GM19328 (cell line): ENCODE results near the gene CDC42BPA.
"Not testable (repeated sequence)": the region's sequence is repeated elsewhere in the genome, so short reads cannot be mapped to it uniquely, and the experiment has no call there.

Experiments used
- ATAC-seq: cut with Tn5 transposase; IDR thresholded peaks from one replicate; pipeline ENCODE4 v1.9.1; 2021; ENCODE audit warnings: mild to moderate bottlenecking, moderate library complexity; ENCODE audit not compliant: unreplicated experiment

CDC42BPA gene

DNA sequence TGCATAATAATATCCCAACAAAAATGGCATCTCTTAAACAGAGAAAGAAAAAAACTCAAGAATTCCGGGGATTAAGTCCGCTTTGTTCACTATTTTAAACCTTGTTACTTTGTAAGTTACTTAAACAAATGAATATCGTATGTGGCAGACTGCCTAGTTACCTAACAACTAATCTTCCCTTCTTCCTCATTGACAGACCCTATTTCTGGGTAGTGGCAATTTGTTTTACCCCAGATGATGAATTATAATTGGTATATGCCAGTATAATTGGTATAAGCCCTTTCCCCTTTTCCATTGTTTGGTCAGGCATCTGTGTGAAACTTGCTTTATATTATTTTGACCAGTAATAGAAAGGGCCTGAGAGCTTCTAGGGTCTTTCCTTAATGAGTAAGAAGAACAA is 52.4 kb downstream of the CDC42BPA start:
- ATAC-seq = no peak

DNA sequence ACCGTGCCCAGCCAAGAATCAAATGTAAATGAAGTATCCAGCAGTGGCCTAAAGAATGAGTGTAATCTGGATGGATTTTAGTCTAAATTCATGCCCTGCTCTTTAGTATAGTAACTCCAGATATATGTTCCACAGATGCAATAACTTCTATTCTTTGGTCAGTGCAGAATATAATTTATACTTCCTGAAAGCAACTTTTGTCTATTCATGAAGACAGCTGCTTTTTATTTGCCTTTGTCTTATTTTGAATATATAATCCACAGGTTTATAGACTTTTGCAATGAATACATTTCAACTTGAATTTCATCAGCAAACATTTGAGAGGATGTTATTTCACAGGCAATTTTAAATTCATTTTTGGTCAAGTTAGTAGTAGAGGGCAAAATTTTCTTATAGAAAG is 54.4 kb downstream of the CDC42BPA start:
- no peak for ATAC-seq

DNA sequence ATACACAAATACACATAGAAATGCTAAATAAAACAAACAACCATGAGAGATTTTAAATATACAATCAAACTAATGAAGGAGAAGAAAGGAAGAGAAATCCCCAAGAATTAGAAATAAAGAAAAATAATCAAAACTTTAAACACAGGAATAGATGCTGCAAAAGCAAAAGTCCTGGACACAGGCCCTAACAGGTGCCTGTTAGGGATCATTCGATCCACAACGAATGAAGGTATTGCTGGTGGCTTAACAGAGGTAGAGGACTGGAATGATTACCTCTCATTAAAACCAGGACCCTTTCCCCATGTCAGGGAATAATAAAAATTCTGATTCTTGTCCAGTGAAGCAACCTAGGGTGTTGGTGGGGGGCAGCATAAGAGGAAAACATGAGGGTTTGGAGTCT is 56.8 kb downstream of the CDC42BPA start:
- ATAC-seq = no peak

GRCh38 chr1:227260433-227260832 is 57.9 kb downstream of the CDC42BPA start:
- no peak for ATAC-seq

DNA sequence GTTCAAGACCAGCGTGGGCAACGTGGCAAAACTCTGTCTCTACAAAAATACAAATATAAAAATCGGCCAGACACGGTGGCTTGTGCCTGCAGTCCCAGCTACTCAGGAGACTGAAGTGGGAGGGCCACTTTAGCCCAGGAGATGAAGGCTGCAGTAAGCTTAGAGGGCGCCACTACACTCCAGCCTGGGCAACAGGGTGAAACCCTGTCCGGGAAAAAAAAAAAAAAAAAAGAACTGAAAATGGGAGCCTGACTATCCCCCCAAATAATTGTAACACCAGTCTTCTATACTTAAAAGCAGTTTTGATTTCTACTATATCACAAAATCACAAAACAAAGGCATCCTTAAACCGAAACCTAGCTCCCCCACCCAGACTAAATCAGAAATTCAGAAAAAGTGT is 60.3 kb downstream of the CDC42BPA start:
- no peak for ATAC-seq

DNA sequence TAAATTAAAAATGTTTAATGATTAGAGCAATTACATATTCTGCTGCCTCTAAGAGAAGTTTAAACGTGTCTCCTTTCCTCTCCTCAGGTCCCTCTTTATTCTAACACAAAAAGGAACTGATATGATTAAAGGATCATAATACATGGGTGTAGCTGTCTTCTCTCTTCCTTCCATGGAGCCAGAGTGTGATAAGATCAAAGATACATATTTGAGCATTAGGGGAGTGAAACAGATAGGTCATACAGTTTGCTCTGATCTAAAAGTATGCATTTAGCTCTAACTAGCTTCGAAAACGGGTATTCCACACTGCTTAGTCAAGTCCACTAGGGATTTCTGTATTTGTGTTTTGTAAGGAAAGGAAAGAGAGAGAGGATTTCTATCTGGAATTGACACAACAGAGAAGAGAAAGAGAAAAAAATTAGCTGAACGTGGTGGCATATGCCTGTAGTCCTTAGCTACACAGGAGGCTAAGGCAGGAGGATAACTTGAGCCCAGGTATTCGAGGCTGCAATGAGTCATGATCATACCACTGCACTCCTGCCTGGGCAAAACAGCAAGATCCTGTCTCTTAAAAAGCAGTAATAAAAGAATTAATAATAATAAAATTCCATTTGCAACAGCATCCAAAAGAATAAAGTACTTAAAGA is 63.1 kb downstream of the CDC42BPA start:
- ATAC-seq = no peak

GRCh38 chr1:227253065-227253464 is 65.2 kb downstream of the CDC42BPA start:
- no peak for ATAC-seq

DNA sequence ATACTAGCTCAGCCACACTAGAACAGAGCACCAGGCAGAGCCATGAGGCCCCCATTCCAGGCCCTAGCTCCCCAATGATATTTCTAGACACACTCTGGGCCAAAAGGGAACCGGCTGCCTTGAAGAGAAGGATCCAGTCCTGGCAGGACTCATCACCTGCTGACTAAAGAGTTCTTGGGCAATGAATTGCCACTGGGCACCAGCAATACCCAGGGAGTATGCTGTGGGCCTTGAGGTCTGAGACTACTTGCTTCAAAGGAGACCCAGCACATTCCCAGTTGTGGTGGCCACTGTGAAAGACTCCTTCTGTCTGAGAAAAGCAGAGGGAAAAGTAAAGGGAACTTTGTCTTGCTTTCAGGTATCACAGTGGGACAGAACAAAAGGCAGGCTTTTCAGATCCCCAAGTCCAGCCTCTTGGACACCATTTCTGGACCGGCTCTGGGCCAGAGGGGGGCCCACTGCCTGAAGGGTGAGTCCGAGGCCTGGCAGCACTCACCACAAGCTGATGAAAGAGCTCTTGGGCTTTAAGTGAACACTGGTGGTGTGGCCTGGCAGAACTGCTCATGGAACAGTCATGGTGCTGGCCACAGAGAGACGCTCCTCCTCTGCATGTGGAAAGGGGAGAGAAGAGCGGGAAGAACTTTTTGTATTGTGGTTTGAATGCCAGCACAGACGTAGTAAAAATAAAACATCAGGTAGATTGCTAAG is 72.5 kb downstream of the CDC42BPA start:
- ATAC-seq = no peak

DNA sequence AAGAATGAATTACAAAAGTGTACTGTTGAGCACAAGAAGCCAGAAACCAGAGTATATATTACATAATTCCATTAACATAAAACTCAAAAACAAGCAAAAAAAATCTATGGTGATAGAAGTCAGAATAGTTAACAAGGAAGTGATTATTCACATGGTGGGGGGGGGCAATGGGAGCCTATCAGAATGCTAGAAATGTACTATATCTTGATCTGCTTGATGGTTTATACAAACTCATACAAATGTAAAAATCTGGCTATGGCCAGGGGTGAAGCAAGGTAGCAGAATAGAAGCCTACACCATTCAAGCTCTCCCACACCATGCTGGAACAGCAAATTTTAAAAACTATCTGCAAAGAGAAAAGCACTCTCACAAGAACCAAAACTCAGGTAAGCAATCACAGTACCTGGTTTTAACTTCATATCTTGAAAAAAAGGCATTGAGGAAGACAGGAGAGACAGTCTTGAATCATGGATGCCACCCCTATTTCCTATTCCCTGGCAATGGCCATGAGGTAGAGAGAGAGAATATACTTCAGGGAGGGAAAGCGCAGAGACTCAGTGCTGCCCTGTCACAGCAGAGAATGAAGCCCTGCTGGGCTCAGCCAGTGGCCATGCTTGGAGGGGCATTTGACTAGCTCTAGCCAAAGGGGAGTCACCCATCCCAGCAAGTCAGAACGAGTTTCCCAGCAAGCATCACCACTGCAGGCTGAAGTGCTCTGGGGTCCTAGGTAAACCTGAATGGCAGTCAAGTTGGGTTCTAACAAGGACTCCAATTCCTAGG is 73.8 kb downstream of the CDC42BPA start:
- ATAC-seq = no peak

DNA sequence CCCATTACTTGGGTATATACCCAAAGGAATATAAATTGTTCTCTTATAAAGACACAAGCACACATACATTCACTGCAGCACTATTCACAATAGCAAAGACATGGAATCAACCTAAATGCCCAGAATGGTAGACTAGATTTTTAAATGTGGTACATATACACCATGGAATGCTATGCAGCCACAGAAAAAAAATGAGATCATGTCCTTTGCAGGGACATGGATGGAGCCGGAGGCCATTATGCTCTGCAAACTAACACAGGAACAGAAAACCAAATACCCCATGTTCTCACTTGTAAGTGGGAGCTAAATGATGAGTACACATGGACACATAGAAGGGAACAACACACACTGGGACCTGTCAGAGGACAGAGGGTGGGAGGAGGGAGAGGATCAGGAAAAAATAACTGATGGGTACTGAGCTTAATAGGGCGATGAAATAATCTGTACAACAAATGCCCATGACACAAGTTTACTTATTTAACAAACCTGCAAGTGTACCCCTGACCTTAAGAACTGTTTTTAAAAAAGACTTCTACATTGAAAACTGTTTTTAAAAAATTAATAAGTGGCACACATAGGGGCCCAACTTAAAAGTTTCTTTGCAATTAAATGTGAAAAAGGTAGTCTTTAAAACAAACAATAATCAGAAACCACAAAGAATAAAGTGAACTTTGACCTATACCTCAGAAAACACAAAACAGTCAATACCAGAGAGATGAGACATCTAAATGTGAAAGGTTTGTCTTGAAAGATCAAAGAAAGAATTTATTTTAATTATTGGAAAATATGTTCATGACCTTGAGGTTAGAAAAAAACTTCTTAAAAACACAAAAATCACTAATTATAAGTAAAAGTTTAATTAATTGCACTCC is 75.2 kb downstream of the CDC42BPA start:
- ATAC-seq = no peak

DNA sequence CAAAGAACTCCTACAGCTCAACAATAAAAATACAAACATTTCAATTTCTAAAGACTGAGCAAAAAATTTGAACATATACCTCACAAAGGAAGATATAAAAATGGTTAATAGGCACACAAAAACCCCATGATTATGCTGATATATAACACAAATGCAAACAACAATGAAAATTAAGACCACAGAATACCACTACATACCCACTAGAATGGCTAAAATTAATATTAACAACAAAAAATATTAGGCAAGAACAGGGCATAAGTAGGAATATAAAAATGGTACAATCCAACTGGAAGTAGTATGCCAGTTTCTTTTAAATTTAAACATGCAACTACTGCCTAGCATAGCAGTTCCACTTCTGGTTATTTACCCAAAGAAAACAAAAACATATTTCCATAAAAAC is 77.3 kb downstream of the CDC42BPA start:
- no peak for ATAC-seq

GRCh38 chr1:227234998-227235405 is 83.3 kb downstream of the CDC42BPA start:
- ATAC-seq = no peak

GRCh38 chr1:227231128-227231527 is 87.2 kb downstream of the CDC42BPA start:
- not testable (repeated sequence) for ATAC-seq

DNA sequence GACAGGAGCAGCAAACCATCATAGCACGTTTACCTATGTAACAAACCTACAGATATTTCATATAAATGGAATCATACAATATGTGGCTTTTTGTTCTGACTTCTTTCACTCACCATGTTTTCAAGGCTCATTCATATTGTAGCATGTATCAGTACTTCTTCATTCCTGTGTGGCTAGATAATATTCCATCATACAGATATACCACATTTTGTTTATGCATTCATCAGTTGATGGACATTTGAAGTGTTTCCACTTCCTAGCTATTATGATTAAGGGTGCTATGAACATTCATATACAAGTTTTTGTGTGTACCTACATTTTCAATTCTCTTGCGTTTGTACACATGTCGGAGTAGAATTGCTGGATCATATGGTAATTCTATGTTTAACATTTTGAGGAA is 90.1 kb downstream of the CDC42BPA start:
- ATAC-seq = no peak

DNA sequence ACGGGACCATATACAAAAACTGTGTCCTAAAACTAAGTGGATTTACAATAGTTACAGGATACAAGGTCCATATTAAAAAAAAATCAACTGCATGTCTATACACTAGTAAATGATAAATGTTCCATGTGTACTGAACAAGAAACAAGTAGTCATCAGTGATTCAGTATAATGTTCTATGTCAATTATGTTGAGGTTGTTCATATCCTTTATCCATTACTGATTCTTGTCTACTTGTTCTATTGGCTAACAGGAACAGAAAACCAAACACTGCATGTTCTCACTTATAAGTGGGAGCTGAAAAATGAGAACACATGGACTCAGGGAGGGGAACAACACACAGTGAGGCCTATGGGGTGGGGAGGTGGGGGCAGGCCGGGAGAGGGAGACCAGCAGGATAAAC is 90.5 kb downstream of the CDC42BPA start:
- ATAC-seq = no peak

GRCh38 chr1:227225715-227226346 is 92.5 kb downstream of the CDC42BPA start:
- ATAC-seq = no peak

- no peak for ATAC-seq
Observed at GRCh38 chr1:227223171-227223806, 95.0 kb downstream of the CDC42BPA start.

DNA sequence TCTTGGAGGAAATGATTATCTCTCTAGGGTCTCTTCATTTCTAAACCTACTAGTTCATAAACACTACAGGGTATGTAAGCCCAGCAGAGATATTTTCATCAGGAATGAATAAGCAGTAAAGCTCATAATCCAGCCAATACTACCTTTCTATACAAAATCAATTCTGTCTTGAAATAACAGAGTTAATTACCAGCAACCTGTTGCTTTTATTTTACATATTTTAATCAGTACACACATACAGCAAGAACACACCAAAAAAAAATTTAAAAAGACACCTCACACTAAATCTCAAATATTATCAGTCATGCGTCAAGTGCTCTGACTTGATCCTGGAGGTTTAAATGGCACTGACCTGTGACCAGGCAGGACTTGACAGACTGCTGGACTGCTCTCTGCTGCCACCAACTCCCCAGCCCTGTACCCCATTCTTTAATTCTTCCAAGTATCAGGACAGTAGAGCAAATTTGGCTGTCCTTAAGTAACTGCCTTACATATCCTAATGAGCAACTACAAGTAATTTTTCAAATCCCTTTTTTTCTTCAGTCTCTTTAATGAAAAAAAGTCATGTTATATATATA is 98.5 kb downstream of the CDC42BPA start:
- no peak for ATAC-seq

DNA sequence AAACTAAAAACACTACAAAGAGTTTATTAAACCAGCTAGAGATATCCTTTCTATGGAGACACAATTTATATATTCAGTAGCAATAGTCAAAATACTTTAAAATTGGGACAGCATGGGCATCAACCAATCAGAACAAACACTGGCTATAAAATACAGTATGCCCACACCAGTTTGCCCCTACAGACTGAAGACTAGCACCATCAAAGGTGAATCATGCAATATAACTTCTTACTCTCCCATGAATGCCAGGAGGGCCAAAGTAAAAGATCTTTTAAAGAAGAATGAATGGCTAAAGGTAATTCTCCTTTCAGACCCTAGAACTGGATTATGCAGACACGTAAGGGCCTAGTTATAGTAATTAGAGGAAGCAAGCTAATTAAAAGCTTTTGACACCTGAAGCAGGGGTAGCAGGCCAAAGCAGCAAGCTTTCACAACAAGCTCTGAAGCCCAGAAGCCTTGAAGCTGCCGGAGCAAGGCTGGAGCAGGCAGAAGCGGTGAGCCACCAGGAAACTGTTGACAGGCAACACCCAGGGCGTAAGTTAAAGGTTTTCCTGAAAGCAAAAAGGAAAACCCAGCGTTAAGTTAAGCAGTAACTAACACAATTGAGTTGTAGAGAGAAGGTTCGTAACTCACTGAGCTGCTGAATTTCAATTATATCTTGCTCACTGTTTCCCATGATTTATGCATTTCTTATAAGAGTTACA is 99.3 kb downstream of the CDC42BPA start:
- no peak for ATAC-seq
